GM23338 (cell line): ENCODE measurements around the gene BTG3. TPM values are rescaled to one million over a fixed set of nuclear protein-coding genes. Genes with fewer than 3 reads are reported as not detected.
A peak's percentile ranks its signal among the peaks of the same experiment; 100 is the strongest.

Source experiments
- ATAC-seq: fragments of 200-7000 bp; cut with Tn5 transposase; 3 replicates; pipeline ENCODE4 v1.9.1; 2020
- DNase-seq: peaks from one replicate; pipeline ENCODE4 v3.0.0-alpha.2; 2015; ENCODE audit warnings: low spot score
- H2AFZ ChIP-seq: fragments of 200-600 bp; sonication (generic); 2 replicates; pipeline ENCODE4 v1.8.0; 2016; ENCODE audit warnings: antibody characterized with exemption, mild to moderate bottlenecking, moderate library complexity
- H3F3A ChIP-seq: fragments of 200-600 bp; sonication (generic); replicated peaks from 2 replicates; pipeline ENCODE4 v1.8.0; 2017; ENCODE audit warnings: antibody characterized with exemption, mixed run types, low read depth
- H3K27ac ChIP-seq: fragments of 200-600 bp; sonication (generic); 2 replicates; pipeline ENCODE4 v1.6.1; 2016; ENCODE audit warnings: low read depth
- H3K27me3 ChIP-seq: fragments of 200-600 bp; sonication (generic); 2 replicates; pipeline ENCODE4 v1.8.0; 2016; ENCODE audit warnings: mild to moderate bottlenecking, mixed run types, moderate library complexity; ENCODE audit not compliant: insufficient read depth
- H3K36me3 ChIP-seq: fragments of 200-600 bp; sonication (generic); 2 replicates; pipeline ENCODE4 v1.8.0; 2016; ENCODE audit warnings: mild to moderate bottlenecking; ENCODE audit not compliant: insufficient read depth
- H3K4me1 ChIP-seq: fragments of 200-600 bp; sonication (generic); 2 replicates; pipeline ENCODE4 v1.8.0; 2016; ENCODE audit warnings: mild to moderate bottlenecking, moderate library complexity; ENCODE audit not compliant: insufficient read depth
- H3K4me2 ChIP-seq: fragments of 200-600 bp; sonication (generic); 2 replicates; pipeline ENCODE4 v1.7.1; 2017; ENCODE audit warnings: mixed run types
- H3K4me3 ChIP-seq: fragments of 200-600 bp; sonication (generic); 2 replicates; pipeline ENCODE4 v1.6.1; 2016; ENCODE audit warnings: mixed run types
- H3K79me2 ChIP-seq: fragments of 200-600 bp; sonication (generic); replicated peaks from 2 replicates; pipeline ENCODE4 v1.8.0; 2017; ENCODE audit warnings: mild to moderate bottlenecking; ENCODE audit not compliant: insufficient read depth
- H3K9me2 ChIP-seq: fragments of 200-600 bp; sonication (generic); 2 replicates; pipeline ENCODE4 v1.8.0; 2017; ENCODE audit not compliant: insufficient read depth
- H4K20me1 ChIP-seq: fragments of 200-600 bp; sonication (generic); replicated peaks from 2 replicates; pipeline ENCODE4 v1.8.0; 2017; ENCODE audit warnings: mild to moderate bottlenecking; ENCODE audit not compliant: insufficient read depth
- H3K27ac Mint-ChIP-seq: 2 replicates; pipeline ENCODE4 v1.8.0; 2020; ENCODE audit warnings: inconsistent platforms, mild to moderate bottlenecking, moderate library complexity, mixed read lengths
- H3K27me3 Mint-ChIP-seq: 3 replicates; pipeline ENCODE4 v1.8.0; 2022; ENCODE audit warnings: low read depth, mild to moderate bottlenecking, moderate library complexity, mixed read lengths, inconsistent platforms; ENCODE audit not compliant: insufficient read depth, poor library complexity
- H3K36me3 Mint-ChIP-seq: 3 replicates; pipeline ENCODE4 v1.8.0; 2021; ENCODE audit warnings: low read depth, mild to moderate bottlenecking, inconsistent platforms, moderate library complexity, mixed read lengths
- H3K4me1 Mint-ChIP-seq: 3 replicates; pipeline ENCODE4 v1.8.0; 2020; ENCODE audit warnings: mild to moderate bottlenecking, inconsistent platforms, mixed read lengths
- H3K4me3 Mint-ChIP-seq: 3 replicates; pipeline ENCODE4 v1.8.0; 2021; ENCODE audit warnings: moderate library complexity, mild to moderate bottlenecking, inconsistent platforms, mixed read lengths
- H3K9me3 Mint-ChIP-seq: 3 replicates; pipeline ENCODE4 v1.8.0; 2020; ENCODE audit warnings: moderate library complexity, mild to moderate bottlenecking, inconsistent platforms, mixed read lengths
- CREB1 ChIP-seq: fragments of 250-450 bp; sonication (Bioruptor Pico); IDR thresholded peaks from 2 replicates; pipeline ENCODE4 v1.5.0; 2020; ENCODE audit warnings: low read depth, mild to moderate bottlenecking, moderate library complexity
- ETS1 ChIP-seq: IDR thresholded peaks from 2 replicates; pipeline ENCODE4 v1.6.1; 2016; ENCODE audit warnings: antibody characterized with exemption
- EZH2 ChIP-seq: fragments of 200-600 bp; sonication (generic); IDR thresholded peaks from one replicate; pipeline ENCODE4 v1.8.0; 2017; ENCODE audit warnings: antibody characterized with exemption, mild to moderate bottlenecking, low read depth; ENCODE audit not compliant: unreplicated experiment
- EZH2phosphoT487 ChIP-seq: fragments of 200-600 bp; sonication (generic); IDR thresholded peaks from one replicate; pipeline ENCODE4 v1.8.1; 2018; ENCODE audit warnings: antibody characterized with exemption; ENCODE audit not compliant: unreplicated experiment
- JUNB ChIP-seq: IDR thresholded peaks from one replicate; pipeline ENCODE4 v1.6.1; 2016; ENCODE audit warnings: antibody characterized with exemption; ENCODE audit not compliant: unreplicated experiment
- POLR2AphosphoS5 ChIP-seq: IDR thresholded peaks from 2 replicates; pipeline ENCODE4 v1.6.1; 2016; ENCODE audit warnings: antibody characterized with exemption, low read depth
- REST ChIP-seq: IDR thresholded peaks from one replicate; pipeline ENCODE4 v1.6.1; 2018; ENCODE audit warnings: antibody characterized with exemption; ENCODE audit not compliant: unreplicated experiment
- STAT1 ChIP-seq: IDR thresholded peaks from one replicate; pipeline ENCODE4 v1.6.1; 2016; ENCODE audit warnings: antibody characterized with exemption; ENCODE audit not compliant: unreplicated experiment
- polyA plus RNA-seq: library from polyadenylated mRNA; unstranded; fragments of >200 nt; fragmentation: Nextera tagmentation; extraction: Ambion mirVana; gene quantifications from 2 replicates; pipeline ENCODE4 v1.2.1, GENCODE V29; 2016
- small RNA-seq: library from RNA; depleted of rRNA; stranded (forward); fragments of <200 nt; gene quantifications from one replicate; pipeline ENCODE3, GENCODE V24; 2014; ENCODE audit warnings: low replicate concordance
- total RNA-seq: library from RNA; depleted of rRNA; stranded (reverse); fragments of >200 nt; shearing (Covaris generic); gene quantifications from 2 replicates; pipeline ENCODE4 v1.2.3, GENCODE V29; 2014; rRNA removed
- TF ChIP-seq, protein P1 (sequence below), 2 experiments: fragments of 200-600 bp in 1 of 2; sonication (generic) in 1 of 2; conservative IDR thresholded peaks; 2 replicates each; pipeline versions ENCODE4 v1.5.1 to v1.6.1; 2016 to 2017; ENCODE audit warnings: antibody characterized with exemption in 2 of 2, low read depth in 2 of 2, mild to moderate bottlenecking in 2 of 2, moderate library complexity in 1 of 2

The BTG3 gene
- total and polyA plus RNA-seq, 2 experiments from 2014 or later: 24.0 to 43.8 TPM

DNA sequence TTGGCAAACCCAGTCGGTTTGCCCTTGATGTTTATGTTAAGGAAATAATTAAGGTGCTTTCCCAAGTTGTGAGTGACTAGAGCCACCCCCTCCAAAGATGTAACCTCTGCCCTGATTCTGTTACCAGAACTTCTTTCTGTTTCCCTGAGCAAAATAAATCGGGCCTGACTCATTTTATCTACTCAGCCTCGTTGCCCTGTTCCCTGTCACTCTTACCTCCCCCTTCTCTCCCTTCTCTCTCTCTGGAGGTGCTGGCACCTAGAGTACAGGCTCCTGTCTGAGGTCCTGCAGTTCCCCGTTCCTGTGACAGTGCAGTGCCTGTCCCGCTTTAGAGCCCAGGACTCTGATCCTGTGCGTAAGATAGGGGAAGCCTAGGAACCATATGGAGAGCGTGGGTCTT lies 64.4 kb downstream of the BTG3 start:
- Mint-ChIP-seq H3K4me1 (peaks cover 19% of the 10 kb centered on the region), H3K36me3 (peaks cover 61% of the 10 kb centered on the region), H3K4me3 (no peak overlapping the region), H3K9me3 (no peaks in the 10 kb centered on the region), H3K27me3 (peaks cover 9% of the 10 kb centered on the region), H3K27ac (peak overlapping the region; percentile 75; the same call in 1 of the 2 replicates)
- Histone ChIP-seq H3K27me3 (no peaks in the 10 kb centered on the region), H3K4me2 (no peak overlapping the region), H2AFZ (no peak overlapping the region), H3K36me3 (peaks cover 21% of the 10 kb centered on the region), H3K4me3 (no peak overlapping the region), H4K20me1 (peaks cover 52% of the 10 kb centered on the region), H3K9me2 (no peaks in the 10 kb centered on the region), H3K27ac (no peak overlapping the region), H3K79me2 (peaks cover 100% of the 10 kb centered on the region), H3F3A (no peaks in the 10 kb centered on the region), H3K4me1 (peaks cover 19% of the 10 kb centered on the region)
- TF ChIP-seq STAT1: no peak
- TF ChIP-seq REST: no peak
- no peak for TF ChIP-seq ETS1
- no peak for ATAC-seq
- no peak for DNase-seq

DNA sequence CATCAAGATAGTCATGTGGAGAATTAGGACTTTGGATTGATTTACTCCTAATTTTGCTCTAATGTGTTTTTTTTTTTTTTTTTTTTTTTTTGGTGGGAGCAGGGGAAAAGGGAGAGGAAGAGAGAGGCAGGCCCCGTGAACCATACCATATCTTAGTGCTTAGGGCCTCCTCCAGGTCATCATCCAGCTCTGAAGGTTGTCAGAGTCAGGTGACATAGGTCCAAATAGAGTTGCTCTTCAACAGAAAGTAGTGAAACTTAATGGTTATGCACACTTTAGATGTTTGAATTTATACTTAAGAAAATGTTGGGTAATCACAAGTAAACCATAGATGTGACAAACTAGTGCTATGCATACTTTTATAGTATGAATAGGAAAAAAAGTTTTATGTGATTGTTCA lies 67.7 kb downstream of the BTG3 start:
- H3K4me1 ChIP-seq: peaks cover 37% of the 10 kb centered on the region
- DNase-seq (no peak), ATAC-seq (no peak)
- peaks cover 65% of the 10 kb centered on the region for H4K20me1 ChIP-seq
- H2AFZ ChIP-seq: no peak overlapping the region
- no peak overlapping the region for H3K4me2 ChIP-seq
- H3K36me3 Mint-ChIP-seq: peaks cover 44% of the 10 kb centered on the region
- peaks cover 41% of the 10 kb centered on the region for H3K4me1 Mint-ChIP-seq
- H3K4me3 ChIP-seq: no peak overlapping the region
- H3K27ac Mint-ChIP-seq: no peak overlapping the region
- peaks cover 17% of the 10 kb centered on the region for H3K36me3 ChIP-seq
- H3K4me3 Mint-ChIP-seq: no peak overlapping the region
- no peaks in the 10 kb centered on the region for H3F3A ChIP-seq
- H3K79me2 ChIP-seq: peaks cover 100% of the 10 kb centered on the region
- H3K27me3 Mint-ChIP-seq: peaks cover 10% of the 10 kb centered on the region
- no peaks in the 10 kb centered on the region for H3K27me3 ChIP-seq
- TF ChIP-seq JUNB: no peak
- TF ChIP-seq POLR2AphosphoS5: no peak
- TF ChIP-seq EZH2phosphoT487: no peak
- no peak for TF ChIP-seq STAT1
- TF ChIP-seq, protein P1, sequence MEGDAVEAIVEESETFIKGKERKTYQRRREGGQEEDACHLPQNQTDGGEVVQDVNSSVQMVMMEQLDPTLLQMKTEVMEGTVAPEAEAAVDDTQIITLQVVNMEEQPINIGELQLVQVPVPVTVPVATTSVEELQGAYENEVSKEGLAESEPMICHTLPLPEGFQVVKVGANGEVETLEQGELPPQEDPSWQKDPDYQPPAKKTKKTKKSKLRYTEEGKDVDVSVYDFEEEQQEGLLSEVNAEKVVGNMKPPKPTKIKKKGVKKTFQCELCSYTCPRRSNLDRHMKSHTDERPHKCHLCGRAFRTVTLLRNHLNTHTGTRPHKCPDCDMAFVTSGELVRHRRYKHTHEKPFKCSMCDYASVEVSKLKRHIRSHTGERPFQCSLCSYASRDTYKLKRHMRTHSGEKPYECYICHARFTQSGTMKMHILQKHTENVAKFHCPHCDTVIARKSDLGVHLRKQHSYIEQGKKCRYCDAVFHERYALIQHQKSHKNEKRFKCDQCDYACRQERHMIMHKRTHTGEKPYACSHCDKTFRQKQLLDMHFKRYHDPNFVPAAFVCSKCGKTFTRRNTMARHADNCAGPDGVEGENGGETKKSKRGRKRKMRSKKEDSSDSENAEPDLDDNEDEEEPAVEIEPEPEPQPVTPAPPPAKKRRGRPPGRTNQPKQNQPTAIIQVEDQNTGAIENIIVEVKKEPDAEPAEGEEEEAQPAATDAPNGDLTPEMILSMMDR (conservative IDR thresholded peaks at IDR 0.05; ENCODE audit: low read depth in 2 of 2): no peak
- TF ChIP-seq EZH2: no peak
- TF ChIP-seq CREB1 (CRISPR knock-in tag): no peak
- no peak overlapping the region for H3K27ac ChIP-seq
- H3K9me2 ChIP-seq: no peaks in the 10 kb centered on the region
- no peaks in the 10 kb centered on the region for H3K9me3 Mint-ChIP-seq

Small RNA genes lying within 50 kb of the gene (small RNA-seq; reads per million reads assigned to genes)
- not detected for gene RF00019

Other genes with a start within 250 kb of the BTG3 start
- 207 and 227 TPM in 2 replicates for gene CXADR, start 99.9 kb downstream of the BTG3 start, total RNA-seq
- 89.4 and 126 TPM in 2 replicates for gene CXADR, start 99.9 kb downstream of the BTG3 start, polyA plus RNA-seq
- 18.6 and 20.0 TPM in 2 replicates for gene C21orf91, start 206.5 kb upstream of the BTG3 start, total RNA-seq
- gene C21orf91, start 206.5 kb upstream of the BTG3 start, polyA plus RNA-seq: 7.3 and 10.9 TPM in 2 replicates